GM18520 (cell line): ENCODE data around the gene HOXB5.

Experiments used
- ATAC-seq: cut with Tn5 transposase; IDR thresholded peaks from one replicate; pipeline ENCODE4 v1.9.1; 2021; ENCODE audit not compliant: unreplicated experiment

HOXB5 gene

DNA sequence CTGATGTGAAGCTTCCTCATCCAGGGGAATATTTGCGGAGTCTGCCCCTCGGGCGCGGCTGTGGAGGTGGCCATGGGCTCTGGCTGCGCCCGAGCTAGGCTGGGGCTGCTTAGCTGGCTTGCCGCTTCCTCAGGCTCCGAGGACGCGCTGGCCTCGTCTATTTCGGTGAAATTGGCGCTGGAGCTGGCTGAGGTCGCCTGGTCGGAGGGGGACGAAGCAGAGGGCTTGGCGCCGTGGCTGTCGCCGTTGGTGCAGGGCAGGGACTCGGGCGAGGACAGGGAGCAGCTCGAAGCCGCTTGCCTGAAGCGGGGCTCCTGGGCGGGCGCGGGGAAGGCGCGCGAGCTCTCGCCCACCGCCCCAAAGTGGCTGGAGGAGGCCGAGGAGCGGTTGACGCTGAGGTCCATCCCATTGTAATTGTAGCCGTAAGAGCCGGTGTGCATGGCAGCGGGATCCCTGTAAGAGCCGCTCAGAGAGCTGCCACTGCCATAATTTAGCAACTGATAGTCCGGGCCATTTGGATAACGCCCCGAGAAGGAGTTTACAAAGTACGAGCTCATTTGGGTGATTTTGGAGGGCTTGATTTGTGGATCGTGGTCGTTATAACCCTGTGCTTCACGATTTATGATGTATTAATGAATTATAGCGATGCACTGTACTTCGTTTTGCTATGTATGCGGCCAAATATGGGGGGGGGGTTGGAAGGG, at the start of gene HOXB5:
Gene HOXB5 (minus strand): TSS at position 654 of the 704 bp plus-strand sequence. CDS start 97 bp downstream, at position 557.
- ATAC-seq, result no peak

DNA sequence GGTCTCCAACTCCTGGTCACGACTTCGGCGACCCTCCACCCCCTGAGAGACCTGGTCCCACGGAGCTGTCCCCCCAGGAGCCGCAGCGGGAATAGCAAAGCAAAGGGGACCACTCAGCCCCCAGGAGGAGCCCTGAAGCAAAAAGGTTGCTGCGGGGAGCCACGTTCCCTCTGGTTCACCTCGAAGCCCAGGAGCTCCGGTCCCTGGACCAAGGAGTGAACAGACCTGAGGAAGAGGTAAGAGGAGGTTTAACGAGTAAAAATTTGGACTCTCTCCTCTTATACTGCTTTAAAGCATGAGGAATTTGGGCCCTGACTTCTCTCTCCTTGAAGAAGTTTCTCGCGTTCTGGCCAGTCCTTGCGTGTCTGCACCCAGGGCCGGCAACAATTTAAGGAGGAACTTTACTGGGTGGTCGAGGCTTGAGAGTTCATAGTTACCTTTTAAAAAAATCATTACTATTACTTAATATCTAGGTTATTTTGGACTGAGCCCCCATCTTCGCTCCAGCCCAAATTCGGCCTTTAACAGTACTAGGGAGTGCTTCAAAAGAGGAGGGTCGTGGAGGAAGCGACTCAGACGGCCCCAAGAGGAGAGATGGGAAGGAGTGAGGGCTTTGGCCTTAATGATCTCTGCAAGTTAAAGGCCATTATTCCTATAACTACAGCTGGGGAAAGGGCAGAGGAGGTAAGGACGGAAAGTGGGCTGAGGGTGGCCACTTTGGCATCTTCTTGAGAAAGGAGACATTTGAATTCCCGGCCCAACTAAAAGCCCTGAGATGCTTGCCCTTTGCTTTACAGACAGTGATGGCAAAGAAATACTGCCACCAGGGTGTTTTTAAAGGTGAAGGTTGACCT, 49.5 kb upstream of the HOXB5 start:
- no peak for ATAC-seq

DNA sequence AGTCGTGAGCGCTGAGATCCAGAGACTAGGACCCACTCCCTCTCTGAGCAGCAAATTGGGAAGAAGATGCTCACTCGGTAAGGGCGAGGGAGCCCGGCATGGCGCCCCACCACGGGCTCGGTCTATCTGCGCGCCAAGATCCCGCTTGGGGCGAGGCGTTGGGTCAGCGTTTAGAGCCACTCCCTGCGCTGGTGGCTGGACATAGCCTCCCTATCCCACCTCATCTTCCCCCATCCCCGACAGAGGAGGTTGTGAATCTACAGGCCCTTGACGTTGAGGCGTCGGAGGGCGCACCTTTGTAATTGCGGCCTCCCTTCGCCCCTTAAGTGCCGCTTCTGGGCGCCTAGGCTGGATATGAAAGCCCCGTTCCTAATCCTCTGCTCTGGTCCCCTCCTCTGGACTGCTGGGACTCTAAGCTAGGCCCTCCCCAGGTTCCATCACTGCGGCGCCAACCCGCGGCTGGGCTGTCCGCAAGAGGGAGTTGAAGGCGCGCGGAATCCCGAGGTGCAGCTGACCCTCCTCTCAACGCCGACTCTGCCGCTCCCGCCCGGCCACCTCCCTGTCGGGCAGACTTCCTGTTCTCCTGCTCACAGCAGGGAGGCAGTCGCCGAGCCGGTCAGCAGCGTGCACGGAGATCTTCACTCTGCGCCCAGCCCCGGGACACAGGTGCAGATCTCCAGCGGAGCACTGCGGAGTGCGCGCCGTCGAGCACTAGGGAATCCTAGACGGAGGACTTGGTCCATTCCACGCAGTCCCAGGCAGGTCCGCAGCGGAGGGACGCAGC, 48.7 kb upstream of the HOXB5 start:
- no peak for ATAC-seq

DNA sequence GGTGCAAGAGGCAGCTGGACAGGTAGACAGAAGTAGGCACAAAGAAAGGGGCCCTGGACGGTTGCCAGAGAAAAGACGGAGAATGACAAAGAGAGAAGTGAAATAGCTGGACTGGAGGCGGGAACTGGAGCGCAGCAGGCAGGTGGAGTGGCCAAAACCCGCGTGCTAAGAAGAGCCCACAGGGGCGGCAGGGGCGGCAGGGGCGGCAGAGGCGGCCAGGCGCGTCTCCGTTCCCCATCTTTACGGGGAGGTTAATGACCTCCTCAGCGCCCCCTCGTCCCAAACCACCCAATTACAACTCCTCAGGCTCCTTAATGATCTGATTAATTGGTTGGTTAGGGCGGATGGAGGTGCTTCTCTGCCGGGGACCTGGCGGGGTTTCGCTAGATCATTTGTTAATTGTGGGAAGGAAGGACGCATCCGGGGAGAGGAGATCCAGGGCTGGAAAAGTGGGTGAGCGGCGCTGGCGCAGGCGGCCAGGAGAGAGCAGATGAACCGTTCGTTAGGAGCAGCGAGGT, 48.0 kb upstream of the HOXB5 start:
- ATAC-seq, result no peak

DNA sequence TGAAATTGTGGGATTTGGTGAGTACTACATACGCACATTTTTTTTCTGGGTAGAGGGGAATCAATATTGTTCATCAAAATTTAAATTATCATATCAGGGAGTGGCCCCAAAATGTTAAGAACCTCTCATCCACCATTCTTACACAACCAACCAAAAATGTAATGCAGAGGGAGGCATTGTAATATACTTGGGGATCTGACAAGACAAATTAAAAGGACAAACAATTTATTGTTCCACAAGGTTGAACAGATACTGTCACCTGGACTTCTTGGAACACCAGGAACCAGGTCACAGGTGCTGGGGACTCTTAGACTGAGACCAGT, 47.2 kb upstream of the HOXB5 start:
- ATAC-seq, result no peak

DNA sequence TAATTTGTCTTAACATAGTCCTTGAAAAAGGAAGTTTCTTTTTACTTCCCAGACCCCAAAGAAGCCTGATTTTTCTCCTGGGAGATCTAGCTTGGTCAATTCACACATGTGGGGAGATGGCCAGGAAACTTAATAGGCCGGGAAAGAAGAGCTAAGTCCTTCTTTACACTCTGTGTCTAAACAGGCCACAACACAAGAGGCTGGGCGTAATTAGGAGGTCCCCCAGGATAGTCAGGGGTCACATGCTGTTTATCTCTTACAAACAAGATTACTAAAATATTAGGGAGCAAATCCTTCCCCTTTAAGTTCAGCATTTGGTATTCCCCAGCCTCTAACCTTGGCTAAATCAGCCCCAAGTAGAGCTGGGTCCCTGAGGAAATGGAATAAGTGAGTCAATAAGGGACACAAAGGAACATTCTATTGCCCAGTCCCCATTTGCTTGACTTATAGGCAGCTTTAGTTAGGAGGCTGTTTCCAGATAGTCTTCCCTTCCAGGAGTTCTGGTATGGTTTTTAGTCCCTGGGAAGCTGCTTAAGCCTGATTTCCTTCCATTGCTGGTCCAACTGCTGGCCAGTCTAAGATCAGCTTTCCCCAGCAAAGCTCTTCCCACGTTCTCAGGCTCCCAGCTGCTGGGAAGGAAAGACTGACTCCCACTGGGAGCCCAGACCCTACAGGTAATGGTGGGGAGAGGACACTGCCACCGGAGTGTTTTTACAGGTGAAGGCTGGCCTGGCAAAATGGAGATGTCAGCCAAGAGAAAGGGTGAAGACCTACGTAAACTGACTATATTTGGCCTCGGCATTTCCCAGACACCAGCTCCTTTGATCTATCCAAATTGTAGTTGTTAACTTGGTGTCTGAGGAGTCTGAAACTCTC, 46.6 kb upstream of the HOXB5 start:
- no peak for ATAC-seq

DNA sequence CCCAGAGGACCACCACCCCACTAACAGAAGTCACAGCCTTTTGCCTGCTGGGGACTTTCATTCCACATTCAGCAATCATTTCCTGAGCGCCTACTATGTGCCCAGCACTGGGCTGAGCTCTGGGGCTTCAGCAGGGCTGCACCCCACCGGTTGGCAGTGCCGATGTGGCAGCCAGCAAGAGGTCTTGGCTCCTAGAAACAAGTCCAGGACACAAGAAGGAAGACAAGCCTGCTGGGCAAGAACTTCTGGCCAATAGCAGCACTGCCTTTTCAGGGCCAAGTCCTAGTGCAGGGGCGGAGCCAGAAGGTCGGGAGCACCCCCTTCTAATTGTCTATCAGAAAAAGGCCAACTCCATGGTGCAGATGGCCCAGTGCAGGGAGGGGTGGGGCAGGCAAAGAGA, 45.6 kb upstream of the HOXB5 start:
- no peak for ATAC-seq

DNA sequence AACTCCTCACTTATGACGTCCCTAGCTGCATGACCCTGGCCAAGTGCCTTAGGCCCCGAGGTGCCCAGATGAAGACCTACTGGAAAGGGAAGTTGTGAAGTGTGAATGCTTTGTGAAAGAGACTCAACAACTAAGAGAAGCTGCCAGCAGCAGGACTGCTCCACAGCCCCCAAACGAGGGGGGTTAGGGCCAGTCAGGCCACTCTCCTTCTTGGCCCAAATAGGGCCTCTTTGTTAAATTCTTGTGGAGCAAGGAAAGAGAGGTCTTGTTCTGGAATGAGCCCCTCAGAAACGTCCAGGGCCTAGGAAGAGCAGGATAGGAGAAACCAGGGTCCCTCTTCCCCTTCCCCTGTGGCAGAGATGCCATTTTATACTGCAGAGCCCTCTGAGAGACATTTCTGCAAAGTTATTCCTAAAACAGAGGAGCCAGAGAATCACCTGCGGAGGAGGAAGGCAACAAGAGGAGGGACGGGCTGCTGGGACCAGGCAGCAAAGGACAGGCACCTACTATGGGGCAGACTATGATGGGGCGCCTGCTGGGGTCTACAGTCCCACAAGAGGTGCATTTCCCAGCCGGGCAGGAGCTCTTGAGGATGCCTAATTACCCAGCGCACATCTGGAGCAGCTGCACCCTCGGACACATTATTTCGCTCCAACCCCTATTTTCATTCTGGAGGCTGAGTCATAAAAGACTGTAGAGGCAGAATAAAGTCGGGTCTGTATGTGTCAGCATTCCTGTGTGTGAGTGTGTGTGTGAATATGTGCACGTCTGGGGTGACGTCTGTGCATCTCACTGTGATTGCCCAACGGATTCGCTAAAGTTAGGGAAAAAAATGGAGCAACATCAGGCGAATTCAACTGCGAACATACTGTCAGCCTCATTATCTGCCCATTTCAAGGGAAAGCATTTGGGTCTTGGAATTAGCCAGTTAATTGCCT, 44.0 kb upstream of the HOXB5 start:
- ATAC-seq, result no peak

DNA sequence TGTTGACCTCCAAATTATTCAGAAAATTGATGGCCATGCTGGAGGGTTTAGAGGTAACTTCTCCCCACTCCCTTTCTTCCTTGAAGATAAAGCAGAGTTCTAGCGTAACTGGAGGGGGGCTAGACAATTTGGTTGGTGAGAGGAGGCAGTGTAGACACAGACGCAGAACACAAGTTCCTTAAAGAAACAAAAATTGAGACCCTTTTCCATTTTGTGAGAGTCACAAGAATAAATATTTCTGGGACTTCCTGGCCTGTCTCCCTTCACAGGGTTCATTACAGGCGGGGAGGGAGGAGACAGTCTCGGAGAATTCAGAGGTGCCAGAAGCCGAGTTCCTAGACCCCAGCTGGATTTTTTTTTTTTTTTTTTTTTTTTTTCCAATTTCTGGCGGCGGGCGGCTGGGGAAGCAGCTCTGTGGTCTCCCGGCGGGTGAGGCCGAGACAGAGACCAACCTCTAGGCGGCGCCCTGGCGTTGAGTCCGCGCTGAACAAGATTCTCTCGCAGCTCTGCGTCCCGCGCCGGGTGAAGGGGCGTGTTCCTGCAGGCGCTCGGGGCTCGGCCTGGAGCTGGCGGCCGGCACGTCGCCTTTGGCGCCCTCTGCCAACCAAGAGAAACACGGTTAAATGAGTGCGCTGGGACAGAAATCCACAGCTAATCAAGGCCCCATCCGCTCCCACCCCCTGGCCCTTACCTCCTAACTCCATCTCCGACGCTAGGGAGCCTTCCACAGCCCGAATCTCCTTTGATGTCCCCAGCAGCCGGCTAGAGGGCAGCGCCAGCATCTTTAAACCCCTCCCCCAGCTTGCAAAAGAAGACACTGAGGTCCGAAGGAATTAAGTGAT, 42.8 kb upstream of the HOXB5 start:
- ATAC-seq, result no peak

DNA sequence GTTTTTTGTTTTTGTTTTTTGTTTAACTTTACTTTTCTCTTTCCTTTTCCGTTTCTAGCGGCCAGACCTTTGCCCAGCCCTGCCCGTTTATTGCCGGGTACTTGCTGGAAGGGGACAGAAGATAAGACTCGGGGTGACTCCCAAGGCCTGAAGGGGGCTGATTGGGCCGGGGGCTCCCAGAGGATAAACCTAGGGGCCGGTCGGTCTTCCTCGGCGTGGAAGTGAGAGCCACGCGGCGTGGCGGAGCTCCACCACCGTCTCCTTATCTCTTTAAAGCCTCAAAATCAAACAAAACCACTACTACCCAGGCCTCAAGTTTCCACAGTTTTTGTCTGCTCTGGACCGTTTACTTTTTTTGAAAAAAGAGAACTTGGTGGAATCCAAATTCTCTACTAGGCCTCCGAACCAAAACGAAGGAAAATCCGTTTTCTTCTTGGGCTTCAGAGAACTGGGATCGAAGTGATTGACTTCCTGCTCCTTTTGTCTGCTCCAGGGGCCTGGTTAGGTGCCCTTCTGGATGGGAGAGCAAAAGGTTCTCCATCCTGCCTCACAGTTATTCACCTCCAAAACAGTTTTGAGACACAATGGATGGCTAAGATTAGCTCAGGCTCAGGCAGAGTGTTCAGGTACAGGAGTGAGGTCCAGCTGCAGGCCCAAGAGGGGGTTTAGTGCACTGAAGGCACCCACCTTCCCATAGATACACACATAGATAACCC, 41.1 kb upstream of the HOXB5 start:
- ATAC-seq, result no peak

DNA sequence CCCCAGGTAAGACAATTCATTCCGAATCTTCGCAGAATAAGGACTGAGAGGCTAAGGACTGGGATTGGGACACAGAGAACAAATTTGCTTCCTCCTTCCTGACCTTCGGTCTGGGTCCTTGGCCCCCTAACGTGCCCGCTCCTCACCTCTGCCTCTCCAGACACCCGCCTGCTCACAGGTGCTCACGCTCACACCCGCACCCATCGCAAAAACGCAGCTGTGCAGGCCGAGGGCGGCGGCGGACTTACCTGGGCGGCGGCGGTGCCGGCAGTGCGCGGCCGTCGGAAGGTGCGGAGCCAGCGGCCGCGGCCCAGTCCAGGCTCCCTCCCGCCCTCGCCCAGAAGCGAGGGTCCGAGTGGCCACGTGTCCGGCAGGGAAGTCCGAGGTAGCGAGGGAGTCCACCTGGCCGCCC, 39.7 kb upstream of the HOXB5 start:
- ATAC-seq, result no peak

DNA sequence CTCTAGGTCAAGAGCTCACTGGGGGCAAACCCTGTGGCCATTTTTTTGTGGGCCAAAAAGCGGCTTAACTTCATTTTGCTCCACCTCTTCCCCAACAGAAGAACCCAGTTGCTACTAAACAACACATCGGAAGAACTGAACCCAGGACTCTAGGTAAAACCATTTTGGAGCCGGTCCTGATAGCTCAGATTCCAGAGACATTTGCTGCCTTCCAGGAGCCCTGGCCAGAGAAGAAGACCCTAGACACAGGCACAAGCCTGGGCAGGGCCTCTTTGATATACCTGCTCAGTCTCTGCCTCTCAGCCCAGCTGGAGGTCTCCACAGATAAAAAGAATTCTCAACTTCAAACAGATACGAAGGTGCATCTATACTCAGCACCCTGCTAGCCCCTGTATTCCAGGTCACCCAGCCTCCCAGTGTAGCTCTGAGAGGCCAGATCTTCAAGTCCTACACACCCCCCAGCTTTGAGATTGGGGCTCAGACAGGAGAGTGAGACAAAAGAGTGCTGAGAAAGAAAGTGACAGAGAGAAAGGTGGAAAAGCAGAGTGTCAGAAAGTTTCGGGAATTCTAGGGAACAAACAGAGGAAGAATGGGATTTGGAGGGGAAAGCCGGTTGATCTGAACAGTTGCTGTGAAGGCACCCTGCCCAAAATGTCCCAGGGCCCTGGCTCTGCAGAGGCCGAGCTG, 39.1 kb upstream of the HOXB5 start:
- no peak for ATAC-seq

DNA sequence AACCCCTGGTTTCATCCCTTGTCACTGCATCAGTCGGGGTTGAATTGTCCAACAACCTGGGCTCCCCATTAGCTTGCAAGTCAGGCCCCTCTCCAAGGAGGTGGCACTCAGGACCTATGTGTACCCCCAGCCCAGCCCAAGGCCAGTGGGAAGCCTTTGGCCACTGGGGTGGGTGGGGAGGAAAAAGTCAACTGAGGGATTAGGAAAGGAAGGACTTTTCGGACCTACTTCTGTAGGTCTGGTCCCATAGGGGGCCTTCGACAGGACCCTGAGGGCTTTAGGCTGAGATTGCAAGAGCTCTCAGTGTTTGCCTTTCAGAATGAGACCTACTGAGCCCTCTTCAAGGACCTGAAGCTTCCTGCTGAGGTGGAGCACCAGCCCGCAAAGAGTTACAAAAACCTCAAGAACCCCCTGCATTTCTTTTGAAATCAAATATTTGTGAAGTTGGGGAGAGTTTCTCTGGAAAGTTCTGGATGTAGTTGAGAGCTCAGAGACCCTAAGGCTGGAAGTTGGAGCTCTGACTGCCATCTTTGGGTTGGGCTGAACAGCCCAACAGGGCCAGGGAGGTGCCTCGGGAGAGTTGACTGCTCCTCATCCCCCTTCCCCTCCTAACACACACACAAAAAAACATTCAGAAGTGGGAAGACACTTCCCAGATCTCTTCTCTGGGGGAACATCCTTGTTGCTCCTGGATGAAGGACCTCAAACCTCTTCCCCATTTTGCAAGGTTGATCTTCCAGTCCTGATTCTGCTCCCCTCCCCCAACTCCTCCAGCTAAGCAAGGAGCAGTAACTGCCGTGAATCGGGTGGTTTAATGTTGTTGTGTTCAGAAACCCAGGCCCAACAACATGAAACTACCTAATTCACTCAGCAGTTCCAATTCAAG, 38.4 kb upstream of the HOXB5 start:
- no peak for ATAC-seq

DNA sequence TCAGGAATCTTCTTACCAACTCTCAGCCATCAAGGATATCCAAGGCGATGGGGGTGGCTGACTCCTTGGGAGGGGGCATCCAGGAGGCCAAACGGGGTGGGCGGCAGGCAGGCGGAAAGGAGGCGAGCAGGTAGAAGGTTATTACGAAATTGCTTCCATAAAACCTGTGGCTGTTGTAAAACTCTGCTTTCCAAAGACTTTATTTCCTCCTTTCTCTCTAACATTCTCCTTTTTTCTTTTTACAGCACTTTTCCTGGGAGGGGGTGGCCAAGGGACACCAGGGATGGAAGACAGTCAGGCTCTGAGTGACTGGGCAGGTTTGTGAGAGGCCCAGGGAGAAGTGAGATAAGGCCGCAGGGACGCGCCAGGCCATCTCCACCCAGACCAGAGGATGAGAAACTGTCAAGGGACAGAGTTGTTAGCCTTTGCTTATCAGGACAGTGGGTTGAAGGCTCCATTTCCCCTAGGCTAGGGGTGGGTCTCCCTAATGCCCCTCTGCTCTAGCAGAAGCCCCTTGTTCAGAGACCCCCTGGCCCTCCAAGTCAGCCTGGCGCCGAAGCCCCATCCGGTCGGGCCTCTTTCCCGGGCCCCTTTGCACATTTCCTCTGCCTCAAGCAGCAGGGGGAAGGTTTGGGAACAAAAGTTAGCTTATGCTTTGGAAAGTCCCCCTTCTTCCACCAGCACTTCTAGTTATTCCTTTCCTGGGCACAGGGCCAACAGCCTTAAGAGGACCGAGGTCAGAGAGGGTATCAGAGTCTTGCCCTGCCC, 37.5 kb upstream of the HOXB5 start:
- no peak for ATAC-seq

DNA sequence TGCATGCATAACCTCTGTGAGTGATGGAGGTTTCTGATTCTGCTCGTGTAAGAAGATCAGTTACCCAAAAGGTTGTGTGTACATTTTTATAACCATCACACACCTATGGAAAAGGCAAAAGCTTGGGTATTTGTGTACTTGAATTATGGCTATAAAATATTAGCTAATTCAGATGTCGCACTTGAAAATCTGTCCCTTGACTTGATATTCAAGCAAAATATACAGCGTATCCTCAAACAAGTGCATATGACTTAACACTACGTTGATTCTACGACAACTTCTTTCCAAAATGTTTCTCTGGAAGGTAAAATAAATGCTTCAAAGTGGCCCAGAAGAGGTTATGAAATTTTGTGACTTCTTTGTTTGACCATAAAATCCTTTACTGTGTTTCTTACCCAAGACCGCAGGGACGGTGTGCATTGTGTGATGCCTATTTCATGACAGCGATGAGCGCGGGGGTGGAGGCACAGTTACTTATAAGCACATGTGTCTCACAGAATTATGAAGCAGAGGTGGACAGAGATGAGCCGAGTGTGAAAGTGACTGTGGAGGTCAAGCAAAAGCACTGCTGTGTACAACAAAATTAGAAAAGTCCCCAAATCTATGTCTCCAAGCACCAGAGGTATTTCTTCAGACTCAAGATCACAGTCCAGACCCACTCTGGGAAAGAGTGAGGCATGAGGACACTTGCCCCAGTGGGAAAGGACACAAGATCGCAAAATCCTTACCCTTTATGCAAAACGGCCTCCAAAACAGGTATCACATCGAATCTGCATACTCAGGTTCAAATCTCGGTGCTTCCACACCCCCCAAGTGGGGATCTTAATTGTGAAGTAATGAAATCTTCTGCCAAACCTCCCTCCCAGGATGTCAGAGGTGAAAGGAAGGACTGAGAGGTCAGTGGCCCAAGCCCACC, 36.7 kb upstream of the HOXB5 start:
- no peak for ATAC-seq
